ENCODE measurements around the gene GALNT18.

GRCh38 chr11:11528986-11529385 is 92.8 kb downstream of the GALNT18 start:
- TF ChIP-seq ZFP3 (CRISPR knock-in tag; IDR thresholded peaks at IDR 0.05) = no peak
- no peak for TF ChIP-seq BACH2 (CRISPR knock-in tag; IDR thresholded peaks at IDR 0.05; ENCODE audit: borderline replicate concordance)
- no peak for TF ChIP-seq ZFP30 (CRISPR knock-in tag; IDR thresholded peaks at IDR 0.05)
- TF ChIP-seq PPARA (CRISPR knock-in tag; IDR thresholded peaks at IDR 0.05; ENCODE audit: borderline replicate concordance) = no peak

Data from SK-N-SH treated with all-trans-retinoic acid at 6 μM for 48 hours (cell line).